Activated effector memory CD4-positive, alpha-beta T cell treated with Interleukin-2 at 50 U/mL for 16 hours (primary cell): ENCODE results near the gene ATF6.
"Not testable (repeated sequence)": the region's sequence is repeated elsewhere in the genome, so short reads cannot be mapped to it uniquely, and the experiment has no call there.

Experiments used
- DNase-seq: peaks from one replicate; pipeline ENCODE4 v3.0.0-alpha.2; 2020

The ATF6 gene

DNA sequence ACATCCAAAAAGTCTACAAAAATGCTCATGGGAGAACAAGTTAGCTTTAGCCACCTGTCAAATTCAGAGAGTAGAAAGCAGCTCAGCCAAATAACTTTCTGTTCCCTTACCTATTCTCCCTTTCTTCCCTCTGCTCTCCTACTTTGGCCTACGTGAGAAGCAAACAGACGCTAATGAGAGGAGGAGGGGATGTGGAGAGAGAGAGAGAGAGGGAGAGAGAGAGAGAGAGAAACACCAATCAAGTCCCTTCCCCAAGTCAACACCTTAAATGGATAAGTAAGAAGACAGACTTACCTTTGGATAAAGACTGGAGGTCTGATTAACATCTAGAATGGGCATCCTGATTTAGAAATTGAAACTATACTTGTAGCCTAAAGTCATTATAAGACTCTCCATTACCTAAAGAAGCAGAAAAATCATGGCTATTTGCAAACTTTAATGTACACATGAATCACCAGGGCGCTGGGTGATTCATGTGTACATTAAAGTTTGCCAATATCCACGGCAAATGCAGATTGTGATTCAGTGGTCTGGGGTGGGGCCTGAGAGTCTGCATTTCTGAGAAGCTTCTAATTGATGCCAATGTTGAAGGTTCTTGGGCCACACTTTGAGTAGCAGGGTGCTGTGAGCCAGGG lies 29.7 kb upstream of the ATF6 start:
- no peak for DNase-seq

DNA sequence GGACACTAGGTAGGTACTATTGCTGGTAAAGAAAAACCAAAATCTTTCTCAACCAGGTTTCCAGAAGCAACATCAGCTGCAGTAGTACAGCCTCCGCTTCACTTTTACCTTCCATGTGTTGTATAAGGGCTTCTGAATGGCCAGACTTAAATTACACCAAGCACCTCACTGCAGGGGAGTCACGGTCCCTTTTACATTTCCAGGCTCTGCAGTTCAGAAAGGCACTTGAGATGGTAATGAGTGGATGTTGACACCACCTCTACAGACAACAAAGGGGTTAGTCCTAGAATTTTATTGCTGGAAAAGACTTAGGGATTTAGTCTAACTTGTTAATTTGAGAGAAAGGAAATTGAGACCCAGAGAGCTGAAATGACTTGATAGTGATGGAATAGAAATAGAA lies 28.5 kb upstream of the ATF6 start:
- no peak for DNase-seq

DNA sequence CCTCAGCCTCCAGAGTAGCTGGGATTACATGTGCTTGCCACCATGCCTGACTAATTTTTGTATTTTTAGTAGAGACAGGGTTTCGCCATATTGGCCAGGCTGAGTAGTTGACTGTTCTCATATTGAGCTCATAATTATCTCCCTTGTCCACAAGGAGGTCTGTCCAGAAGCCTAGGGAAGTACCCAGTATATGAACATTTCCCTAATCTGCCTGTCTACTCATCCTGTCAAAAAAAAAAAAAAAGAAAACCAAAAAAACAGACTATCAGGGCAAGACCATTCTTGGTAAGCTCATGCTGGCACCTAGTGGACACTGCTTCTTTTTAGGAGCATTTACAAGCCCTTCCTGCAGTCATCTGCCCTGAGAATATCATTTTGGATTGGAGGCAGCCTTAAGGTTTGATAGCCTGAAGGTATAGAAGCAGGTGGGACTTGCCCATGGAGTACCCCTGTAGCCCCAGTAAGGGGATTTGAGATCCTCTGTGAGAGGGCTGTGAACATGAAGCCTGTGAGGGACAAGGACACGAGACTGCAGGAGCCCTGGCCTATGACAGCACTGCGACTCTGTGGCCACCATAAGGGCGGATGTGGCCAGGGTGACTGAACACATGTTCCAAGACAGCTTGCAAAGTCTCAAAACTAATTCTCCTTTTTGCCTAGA lies 27.4 kb upstream of the ATF6 start:
- DNase-seq: peak; percentile 42

DNA sequence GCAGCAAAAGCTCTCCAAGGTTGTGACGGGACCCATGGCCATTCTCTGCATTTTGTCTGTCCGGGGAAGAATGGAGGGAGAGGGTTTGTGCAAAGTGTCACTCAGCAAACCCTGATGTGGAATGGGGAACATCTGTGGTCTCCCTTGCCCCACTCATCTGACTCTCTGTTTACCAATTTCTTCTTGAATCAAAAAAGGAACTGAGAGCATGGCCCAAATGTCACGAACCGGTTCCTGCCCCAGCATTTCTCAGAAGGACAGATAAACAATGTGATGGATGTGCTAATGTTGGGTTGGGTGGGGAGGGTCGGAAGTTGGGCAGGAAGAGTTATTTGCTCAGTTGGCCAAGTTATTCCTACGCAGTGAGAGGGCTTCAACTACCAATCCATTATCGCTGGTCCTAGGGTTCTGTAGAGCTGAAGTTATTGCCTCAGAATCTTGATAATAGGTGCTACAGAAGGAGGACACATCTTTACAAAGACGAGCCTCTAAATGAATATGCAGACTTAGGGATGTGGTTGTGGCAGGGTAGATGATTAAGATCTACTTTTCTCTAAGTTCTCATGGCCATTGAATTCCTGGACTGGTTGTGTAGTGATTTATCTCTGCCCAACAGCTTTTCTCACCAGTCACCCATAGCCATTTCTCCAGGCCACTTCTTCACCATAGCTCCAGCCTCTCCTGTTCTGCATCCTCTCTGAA lies 26.1 kb upstream of the ATF6 start:
- DNase-seq: no peak

GRCh38 chr1:161740921-161741320 lies 25.2 kb upstream of the ATF6 start:
- DNase-seq: no peak

DNA sequence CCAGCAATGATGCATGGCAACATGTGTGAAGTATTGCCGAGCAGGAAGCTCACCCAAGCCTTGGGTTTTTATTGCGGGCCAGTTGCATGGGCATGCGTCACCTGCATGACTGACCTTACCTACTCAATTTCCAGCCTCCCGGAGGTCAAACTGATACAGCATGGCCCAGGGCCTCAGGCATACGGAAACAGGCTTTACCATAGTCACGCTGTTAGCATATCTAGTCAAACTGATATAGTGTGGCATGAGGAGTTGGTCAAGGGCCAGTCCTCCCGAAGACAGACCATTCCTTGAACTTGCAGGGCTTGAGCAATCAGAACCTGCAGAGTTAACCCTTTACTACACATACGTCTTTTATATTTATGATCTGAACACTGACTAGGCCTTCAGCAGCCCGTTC lies 22.9 kb upstream of the ATF6 start:
- no peak for DNase-seq

DNA sequence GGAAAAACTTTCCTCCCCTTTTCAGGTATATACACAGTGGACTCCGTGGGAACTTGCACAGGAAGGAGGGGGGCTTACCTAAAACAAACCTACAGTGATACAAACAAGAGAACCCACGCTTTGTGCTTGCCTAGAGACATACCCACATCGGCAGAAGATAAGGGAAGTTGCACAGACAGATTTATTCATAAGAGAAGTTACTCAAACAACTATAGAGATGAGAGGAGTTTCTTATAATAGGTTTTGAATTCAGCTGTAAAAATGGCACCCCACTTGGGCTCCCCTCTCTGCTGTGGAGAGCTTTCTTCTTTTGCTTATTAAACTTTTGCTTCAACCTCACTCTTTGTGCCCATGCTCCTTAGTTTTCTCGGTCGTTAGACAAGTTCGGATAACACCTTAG lies 18.3 kb upstream of the ATF6 start:
- DNase-seq: no peak

GRCh38 chr1:161749509-161750407 lies 16.4 kb upstream of the ATF6 start, which contains the start of gene DUSP12:
Gene DUSP12, plus strand, starts transcription at chr1:161749786. Its CDS starts 16 bp downstream, at chr1:161749802.
- DNase-seq: peak; percentile 82

DNA sequence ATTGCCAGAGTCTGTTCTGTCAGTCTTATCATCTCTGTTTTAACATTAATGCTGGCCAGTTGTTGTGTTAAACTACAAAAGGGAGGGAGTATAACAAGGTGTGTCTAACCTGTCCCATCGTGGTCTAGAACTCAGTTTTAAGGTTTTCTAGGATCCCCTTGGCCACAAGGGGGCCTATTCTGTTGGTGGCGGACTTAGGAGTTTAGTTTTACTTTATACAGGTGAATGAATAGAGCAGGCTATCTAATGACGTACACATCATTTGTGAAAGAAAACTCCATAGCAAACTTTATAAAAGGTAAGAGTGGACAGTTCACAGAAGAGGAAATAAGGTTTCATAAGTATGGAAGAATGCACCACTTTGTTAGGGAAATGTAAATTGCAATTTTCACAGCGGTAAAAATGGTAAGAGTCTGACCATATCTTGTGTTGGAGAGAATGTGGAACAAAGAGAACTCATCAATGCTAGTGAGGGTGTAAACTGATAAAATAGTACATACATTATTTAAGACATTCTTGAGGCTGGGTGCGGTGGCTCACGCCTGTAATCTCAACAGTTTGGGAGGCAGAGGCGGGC lies 2.5 kb upstream of the ATF6 start:
- peak; percentile 10 for DNase-seq

DNA sequence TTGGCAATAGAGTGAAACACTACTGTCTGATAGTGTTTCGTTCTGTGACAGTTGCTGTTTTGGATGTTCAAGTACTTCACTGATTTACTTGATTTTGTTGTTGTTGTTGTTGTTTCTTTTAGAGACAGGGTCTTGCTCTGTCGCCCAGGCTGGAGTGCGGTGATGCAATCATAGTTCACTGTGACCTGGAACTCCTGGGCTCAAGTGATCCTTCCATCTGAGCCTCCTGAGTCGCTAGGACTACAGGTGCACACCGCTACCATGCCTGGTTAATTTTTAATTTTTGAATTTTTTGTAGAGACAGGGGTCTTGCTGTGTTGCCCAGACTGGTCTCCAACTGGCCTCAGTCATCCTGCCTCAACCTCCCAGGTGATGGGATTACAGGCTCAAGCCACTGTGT lies 2.3 kb downstream of the ATF6 start:
- DNase-seq: no peak

- DNase-seq: no peak
Measured at GRCh38 chr1:161768986-161769672, 3.0 kb downstream of the ATF6 start.

GRCh38 chr1:161769673-161770045 lies 3.5 kb downstream of the ATF6 start:
- not testable (repeated sequence) for DNase-seq

DNA sequence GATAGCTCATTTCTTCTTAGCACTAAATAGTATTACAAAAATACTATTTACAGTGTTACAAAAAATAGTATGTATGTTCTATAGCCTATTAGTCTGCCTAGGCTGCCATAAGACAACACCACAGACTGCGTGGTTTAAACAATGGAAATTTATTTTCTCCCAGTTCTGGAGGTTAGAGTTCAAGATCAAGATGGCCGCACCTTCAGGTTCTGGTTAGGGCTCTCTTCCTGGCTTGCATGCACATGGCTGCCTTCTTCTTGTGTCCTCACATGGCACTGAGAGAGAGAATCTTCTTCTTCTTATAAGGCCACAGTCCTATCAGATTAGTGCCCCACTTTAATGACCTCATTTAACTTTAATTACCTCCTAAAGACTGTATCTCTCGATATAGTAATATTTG lies 4.1 kb downstream of the ATF6 start:
- DNase-seq: no peak

- no peak for DNase-seq
Measured at GRCh38 chr1:161771161-161771560, 5.0 kb downstream of the ATF6 start.

GRCh38 chr1:161771973-161772372 lies 5.9 kb downstream of the ATF6 start:
- no peak for DNase-seq

DNA sequence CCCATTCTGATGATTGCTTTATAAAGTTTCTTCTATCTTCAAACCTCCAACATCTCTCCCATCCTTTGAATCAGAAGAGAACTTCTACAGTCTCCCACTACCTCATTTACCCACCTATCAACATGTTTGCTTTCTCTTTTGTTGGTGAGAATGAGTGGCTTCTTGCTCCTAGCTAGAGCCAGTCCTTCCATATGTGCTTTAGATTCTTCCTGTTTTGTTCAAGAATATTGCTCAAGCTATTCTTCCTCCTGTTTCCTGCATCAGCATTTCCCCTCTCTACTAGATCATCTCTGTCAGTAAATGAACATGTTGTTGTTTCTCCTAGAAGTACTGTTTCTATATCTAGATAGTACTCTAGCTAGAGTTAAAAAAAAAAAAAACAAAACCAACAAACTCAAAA lies 6.3 kb downstream of the ATF6 start:
- DNase-seq: no peak

- no peak for DNase-seq
Measured at GRCh38 chr1:161773791-161774190, 7.7 kb downstream of the ATF6 start.

GRCh38 chr1:161777261-161777660 lies 11.1 kb downstream of the ATF6 start:
- no peak for DNase-seq

DNA sequence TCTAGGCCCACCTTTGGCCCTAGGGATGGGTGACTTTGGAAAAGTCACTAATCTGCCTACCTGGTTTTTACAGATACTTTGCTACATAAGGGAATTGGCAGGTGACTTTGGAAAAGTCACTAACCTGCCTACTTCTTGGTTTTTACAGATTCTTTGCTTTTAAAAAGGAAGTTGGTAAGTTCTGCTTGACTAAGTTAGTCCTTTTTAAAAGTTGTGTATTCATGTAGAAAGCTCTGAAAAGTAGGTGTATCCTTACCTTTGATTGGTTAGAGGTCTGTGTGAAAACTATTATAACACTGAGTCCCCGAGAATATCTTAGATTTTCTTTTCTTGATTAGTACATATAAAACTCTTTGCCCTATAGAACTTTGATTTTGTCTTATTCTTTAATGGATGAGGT lies 12.4 kb downstream of the ATF6 start:
- DNase-seq: no peak

GRCh38 chr1:161779393-161779792 lies 13.3 kb downstream of the ATF6 start:
- DNase-seq: no peak

DNA sequence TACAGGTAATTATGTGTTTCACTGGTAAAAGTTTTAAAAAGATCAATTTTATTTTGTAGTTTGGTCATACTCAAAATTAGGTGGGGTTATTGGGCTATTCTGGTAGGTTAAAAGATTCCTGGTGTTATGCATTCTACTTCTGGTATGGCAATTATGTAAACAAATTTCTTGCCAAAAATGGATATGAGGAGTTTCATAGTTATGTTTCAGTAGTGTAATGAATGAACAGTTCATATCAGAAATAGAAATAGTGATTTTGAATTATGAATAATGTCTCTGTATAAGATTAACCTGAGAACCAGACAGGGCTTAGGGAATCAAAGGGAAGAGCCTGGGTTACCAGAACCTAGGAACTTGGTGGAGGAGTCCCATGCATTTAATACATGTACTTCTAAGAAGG lies 15.9 kb downstream of the ATF6 start:
- DNase-seq: no peak

- no peak for DNase-seq
Measured at GRCh38 chr1:161782886-161783285, 16.8 kb downstream of the ATF6 start.
